ENCODE measurements around the gene NRXN3. TPM values are rescaled to one million over a fixed set of nuclear protein-coding genes. Genes with fewer than 3 reads are reported as not detected.

Gene NRXN3
- total RNA-seq, 1 donor from 2014 or later: not detected

GRCh38 chr14:79656056-79656455, 1485.9 kb downstream of the NRXN3 start:
- intact Hi-C loops (cut with micrococcal nuclease): no loop called here

- intact Hi-C loops (cut with micrococcal nuclease): no loop called here
Observed at GRCh38 chr14:79656496-79656895, 1486.3 kb downstream of the NRXN3 start.

- intact Hi-C loops (cut with micrococcal nuclease): no loop called here
Observed at GRCh38 chr14:79658221-79658620, 1488.0 kb downstream of the NRXN3 start.

GRCh38 chr14:79658769-79659168, 1488.6 kb downstream of the NRXN3 start:
- intact Hi-C loops (cut with micrococcal nuclease): no loop called here

GRCh38 chr14:79660053-79660939, 1490.1 kb downstream of the NRXN3 start:
- intact Hi-C loops (cut with micrococcal nuclease): no loop called here

GRCh38 chr14:79661752-79662151, 1491.6 kb downstream of the NRXN3 start:
- intact Hi-C loops (cut with micrococcal nuclease): no loop called here

- intact Hi-C loops (cut with micrococcal nuclease): no loop called here
Observed at GRCh38 chr14:79663453-79663852, 1493.3 kb downstream of the NRXN3 start.

GRCh38 chr14:79665556-79665955, 1495.4 kb downstream of the NRXN3 start:
- intact Hi-C loops (cut with micrococcal nuclease): no loop called here

- intact Hi-C loops (cut with micrococcal nuclease): no loop called here
Observed at GRCh38 chr14:79668951-79669350, 1498.8 kb downstream of the NRXN3 start.

- intact Hi-C loops (cut with micrococcal nuclease): no loop called here
Observed at GRCh38 chr14:79670811-79671210, 1500.6 kb downstream of the NRXN3 start.

GRCh38 chr14:79680087-79680486, 1509.9 kb downstream of the NRXN3 start:
- intact Hi-C loops (cut with micrococcal nuclease): no loop called here

GRCh38 chr14:79686196-79686595, 1516.0 kb downstream of the NRXN3 start:
- intact Hi-C loops (cut with micrococcal nuclease): no loop called here

GRCh38 chr14:79690960-79691359, 1520.8 kb downstream of the NRXN3 start:
- intact Hi-C loops (cut with micrococcal nuclease): no loop called here

- intact Hi-C loops (cut with micrococcal nuclease): no loop called here
Observed at GRCh38 chr14:79693935-79694334, 1523.8 kb downstream of the NRXN3 start.

GRCh38 chr14:79695307-79695706, 1525.1 kb downstream of the NRXN3 start:
- intact Hi-C loops (cut with micrococcal nuclease): no loop called here

- intact Hi-C loops (cut with micrococcal nuclease): no loop called here
Observed at GRCh38 chr14:79698298-79698711, 1528.1 kb downstream of the NRXN3 start.

GRCh38 chr14:79699206-79699605, 1529.0 kb downstream of the NRXN3 start:
- intact Hi-C loops (cut with micrococcal nuclease): no loop called here

- intact Hi-C loops (cut with micrococcal nuclease): no loop called here
Observed at GRCh38 chr14:79701371-79701770, 1531.2 kb downstream of the NRXN3 start.

GRCh38 chr14:79702197-79702596, 1532.0 kb downstream of the NRXN3 start:
- intact Hi-C loops (cut with micrococcal nuclease): no loop called here

GRCh38 chr14:79703209-79703608, 1533.0 kb downstream of the NRXN3 start:
- intact Hi-C loops (cut with micrococcal nuclease): no loop called here

- intact Hi-C loops (cut with micrococcal nuclease): no loop called here
Observed at GRCh38 chr14:79704041-79704807, 1534.1 kb downstream of the NRXN3 start.

- intact Hi-C loops (cut with micrococcal nuclease): no loop called here
Observed at GRCh38 chr14:79705126-79705894, 1535.1 kb downstream of the NRXN3 start.

Data from T-helper 2 cell treated with Interferon-gamma antibody and Interleukin-4, amounts not matched to agents 100 ng/mL and 5 ng/mL, for 36 hours (primary cell).